GM19467 (cell line): ENCODE results near the gene ARPIN.
"Not testable (repeated sequence)": the region's sequence is repeated elsewhere in the genome, so short reads cannot be mapped to it uniquely, and the experiment has no call there.

Source experiments
- ATAC-seq: cut with Tn5 transposase; IDR thresholded peaks from one replicate; pipeline ENCODE4 v1.9.1; 2021; ENCODE audit warnings: mild to moderate bottlenecking, moderate library complexity; ENCODE audit not compliant: unreplicated experiment

The ARPIN gene

DNA sequence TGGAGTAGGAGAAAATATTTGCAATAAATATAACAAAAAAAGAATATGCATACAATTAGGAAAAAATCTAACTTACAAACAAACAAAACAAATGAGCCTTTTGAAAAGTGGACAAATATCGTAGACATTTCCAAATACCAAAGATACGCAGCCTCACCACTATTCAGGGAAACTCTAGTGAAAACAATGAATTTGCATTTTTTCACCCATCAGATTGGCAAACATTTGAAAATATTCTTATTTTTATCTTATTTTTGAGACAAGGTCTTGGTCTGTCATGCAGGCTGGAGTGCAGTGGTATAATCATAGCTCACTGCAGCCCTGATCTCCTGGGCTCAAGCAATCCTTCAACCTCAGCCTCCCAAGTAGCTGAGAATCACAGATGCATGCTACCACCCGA is 34.4 kb downstream of the ARPIN start:
- ATAC-seq, result no peak

GRCh38 chr15:89877083-89877425 is 35.7 kb downstream of the ARPIN start:
- ATAC-seq, result no peak

GRCh38 chr15:89876396-89877082 is 36.2 kb downstream of the ARPIN start:
- ATAC-seq, result no peak

- ATAC-seq, result no peak
Measured at GRCh38 chr15:89875741-89876140, 37.0 kb downstream of the ARPIN start.

DNA sequence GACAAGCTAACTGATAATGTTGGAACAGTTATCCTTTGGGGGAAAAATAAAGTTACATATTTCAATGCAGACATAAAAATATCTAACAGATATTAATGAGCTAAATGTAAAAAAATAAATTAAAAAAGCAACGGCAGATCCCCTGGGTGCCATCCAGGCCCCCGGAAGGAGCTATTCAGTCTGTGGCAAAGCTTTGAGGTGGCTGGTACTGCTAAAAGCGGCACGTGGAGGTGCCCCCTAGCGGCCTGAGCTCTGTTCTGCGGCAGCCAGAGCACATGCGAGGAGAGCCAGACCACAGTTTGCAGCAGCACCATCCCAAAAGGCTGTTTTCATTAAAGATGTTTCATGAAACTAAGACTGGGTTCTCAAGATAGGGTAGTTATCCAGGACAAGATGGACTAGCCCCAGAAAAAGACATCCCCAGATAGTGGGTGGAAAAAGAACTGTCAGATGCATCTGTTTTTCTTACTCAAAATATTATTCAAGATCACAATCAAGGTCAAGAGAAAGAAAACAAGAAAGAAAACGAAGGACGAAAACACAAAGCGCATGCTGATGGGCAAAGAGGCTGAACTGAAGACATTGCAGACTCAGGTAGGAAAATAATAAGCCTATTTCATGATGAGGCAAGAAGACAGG is 37.7 kb downstream of the ARPIN start:
- ATAC-seq, result peak; percentile 81

DNA sequence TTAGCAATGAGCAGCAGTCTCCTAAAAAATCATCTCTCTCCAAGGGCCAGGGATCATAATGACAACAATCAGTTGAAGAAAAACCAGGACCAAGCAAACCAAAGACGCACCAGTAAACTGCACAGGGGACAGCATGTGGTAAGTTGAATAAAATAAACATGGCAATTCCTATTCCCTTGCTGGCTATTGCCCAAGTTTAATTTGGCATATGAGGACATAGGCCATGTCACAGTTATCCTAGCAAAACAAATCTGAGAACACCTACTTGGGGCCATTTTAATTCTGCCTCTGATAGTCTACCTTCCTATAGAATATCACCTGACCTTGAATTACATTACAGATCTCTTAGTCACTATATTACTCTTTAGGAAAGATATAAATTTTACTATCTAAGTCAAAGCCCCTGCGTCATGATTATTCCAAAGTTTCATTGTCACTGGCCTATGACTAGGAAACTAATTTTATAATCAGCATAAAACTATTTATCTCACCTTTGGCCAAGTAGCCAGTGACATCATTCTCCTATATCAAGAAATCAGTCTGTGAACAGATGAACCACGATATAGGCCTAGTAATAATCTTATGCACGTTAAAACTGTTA is 42.0 kb downstream of the ARPIN start:
- ATAC-seq, result no peak

- no peak for ATAC-seq
Measured at GRCh38 chr15:89870006-89870405, 42.7 kb downstream of the ARPIN start.

GRCh38 chr15:89869490-89869889 is 43.3 kb downstream of the ARPIN start:
- not testable (repeated sequence) for ATAC-seq

- no peak for ATAC-seq
Measured at GRCh38 chr15:89864958-89865739, 47.6 kb downstream of the ARPIN start.

GRCh38 chr15:89863918-89864317 is 48.8 kb downstream of the ARPIN start:
- ATAC-seq, result no peak

DNA sequence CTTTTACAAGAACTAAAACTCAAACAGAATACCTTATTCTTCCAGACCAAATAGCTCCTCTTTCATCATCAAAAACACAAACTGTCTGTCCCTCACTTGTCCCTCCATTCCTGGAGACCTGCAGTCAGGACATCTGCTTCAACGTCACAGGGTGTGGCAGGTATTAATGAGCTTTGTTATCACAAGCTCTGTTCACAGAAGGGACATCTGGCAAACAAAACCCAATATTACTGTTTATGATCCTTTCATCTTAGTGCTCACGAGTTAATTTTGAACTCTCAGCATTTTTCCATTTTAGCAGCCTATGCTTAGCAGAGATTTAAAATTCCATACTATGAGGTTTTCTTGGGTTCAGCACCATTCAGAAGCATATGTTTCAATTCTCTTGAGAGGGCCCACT is 51.9 kb downstream of the ARPIN start:
- no peak for ATAC-seq

DNA sequence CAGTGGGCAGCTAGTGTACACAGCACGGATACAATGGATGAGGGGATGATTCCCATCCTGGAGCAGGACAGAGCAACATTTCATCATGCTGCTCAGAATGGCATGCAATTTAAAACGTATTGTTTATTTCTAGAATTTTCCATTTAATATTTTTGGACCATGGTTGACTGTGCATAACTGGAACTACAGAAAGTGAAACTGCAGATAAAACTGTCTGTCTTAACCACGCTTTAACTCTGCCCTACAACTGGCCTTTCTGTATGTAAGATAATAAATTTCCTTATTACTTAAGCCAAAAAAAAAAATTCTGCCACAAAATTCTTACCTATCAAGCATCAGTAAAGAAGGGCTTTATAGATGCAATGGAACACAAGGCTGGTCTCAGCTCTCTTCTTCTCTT is 52.3 kb downstream of the ARPIN start:
- ATAC-seq, result no peak

DNA sequence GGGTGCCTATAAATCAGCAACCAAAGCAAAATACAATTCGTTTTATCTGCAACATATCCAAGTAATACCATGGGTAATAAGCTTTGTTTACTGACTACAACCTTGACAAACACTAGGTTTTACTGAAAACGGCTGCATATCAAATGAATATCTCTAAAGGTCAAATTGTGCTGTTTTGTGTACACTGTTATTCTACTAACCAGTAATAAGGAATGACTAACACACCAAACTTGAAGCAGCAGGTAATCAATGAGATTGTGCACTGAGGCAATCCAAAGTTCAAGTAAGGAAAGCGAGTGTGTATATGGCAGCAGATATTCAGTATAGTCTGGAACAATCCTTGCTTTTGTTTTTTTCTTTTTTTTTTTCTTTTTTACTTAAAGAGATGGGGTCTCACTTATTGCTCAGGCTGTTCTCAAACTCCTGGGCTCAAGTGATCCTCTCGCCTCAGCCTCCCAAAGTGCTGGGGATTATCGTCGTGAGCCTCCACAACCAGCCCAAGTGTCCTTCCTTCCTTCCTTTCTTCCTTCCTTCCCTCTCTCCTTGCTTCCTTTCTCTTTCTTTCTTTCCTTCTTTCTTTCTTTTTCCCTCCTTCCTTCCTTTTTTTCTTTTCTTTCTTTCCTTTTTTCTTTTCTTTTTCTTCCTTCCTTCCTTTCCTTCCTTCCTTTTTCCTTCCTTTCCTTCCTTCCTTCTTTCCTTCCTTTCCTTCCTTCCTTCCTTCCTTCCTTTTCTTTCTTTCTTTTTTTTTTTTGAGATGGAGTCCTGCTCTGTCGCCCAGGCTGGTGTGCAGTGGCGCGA is 53.9 kb downstream of the ARPIN start:
- no peak for ATAC-seq

- no peak for ATAC-seq
Measured at GRCh38 chr15:89857673-89858072, 55.1 kb downstream of the ARPIN start.

GRCh38 chr15:89855948-89856347 is 56.8 kb downstream of the ARPIN start:
- ATAC-seq, result no peak

DNA sequence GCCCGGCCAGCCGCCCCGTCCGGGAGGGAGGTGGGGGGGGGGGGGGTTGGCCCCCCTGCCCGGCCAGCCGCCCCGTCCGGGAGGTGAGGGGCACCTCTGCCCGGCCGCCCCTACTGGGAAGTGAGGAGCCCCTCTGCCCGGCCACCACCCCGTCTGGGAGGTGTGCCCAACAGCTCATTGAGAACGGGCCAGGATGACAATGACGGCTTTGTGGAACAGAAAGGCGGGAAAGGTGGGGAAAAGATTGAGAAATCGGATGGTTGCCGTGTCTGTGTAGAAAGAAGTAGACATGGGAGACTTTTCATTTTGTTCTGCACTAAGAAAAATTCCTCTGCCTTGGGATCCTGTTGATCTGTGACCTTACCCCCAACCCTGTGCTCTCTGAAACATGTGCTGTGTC is 57.9 kb downstream of the ARPIN start:
- not testable (repeated sequence) for ATAC-seq

GRCh38 chr15:89852342-89852995 is 60.3 kb downstream of the ARPIN start:
- no peak for ATAC-seq

DNA sequence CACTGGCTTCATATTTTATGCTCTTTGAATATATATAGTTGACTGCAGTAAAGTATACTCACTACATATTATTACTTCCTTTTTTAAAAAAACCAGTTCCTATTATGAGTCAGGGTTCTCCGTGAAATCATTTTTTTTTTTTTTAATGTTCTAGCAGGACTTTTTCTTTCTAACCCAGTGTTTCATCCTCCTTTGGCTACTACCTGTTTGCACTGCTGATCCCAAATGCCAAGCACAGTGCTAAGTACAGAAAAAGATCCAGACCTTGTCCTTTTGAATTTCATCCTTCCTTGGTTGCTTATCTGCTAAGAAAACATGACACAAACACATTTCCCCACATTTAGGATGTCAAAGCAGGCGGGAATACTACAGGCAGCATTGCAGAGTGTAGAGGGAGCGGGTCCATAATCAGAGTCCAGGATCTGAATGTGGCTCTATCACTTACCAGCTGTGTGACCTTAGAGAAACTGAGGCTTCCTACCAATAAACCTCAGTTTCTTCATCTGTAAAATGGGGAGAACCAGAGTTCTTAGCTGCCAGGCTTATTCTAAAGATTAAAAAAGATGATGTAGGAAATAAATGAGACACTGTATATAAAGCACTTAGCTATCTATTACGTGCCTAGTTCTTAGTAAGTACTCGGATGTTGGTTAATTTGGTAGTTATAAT is 60.9 kb downstream of the ARPIN start:
- ATAC-seq, result no peak

GRCh38 chr15:89848970-89849292 is 63.8 kb downstream of the ARPIN start:
- no peak for ATAC-seq

DNA sequence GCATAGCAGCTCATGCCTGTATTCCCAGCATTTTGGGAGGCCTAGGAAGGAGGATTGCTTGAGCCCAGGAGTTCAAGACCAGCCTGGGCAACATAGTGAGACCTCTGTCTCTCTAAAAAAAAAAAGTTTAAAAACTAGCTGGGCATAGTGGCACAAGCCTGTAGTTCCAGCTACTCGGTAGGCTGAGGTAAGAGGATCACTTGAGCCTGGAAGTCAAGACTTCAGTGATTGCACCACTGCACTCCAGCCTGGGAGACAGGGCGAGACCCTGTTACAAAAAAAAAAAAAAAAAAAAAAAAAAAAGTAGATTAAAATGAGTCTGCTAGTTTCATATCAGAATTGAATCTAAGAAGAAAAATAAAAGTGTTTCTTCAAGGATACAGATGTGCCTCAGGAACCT is 65.7 kb downstream of the ARPIN start:
- no peak for ATAC-seq
